Stimulated activated naive CD8-positive, alpha-beta T cell treated with anti-CD3 and anti-CD28 coated beads, Interleukin-15, Interleukin-2, amounts not matched to agents 100 ng/mL and 50 ng/mL, for 24 hours (primary cell): Measurements from ENCODE around the gene RARS1.

ENCODE experiments used
- H3K27ac Mint-ChIP-seq: one replicate; pipeline ENCODE4 v1.8.0; 2021; ENCODE audit warnings: mild to moderate bottlenecking, mixed read lengths
- H3K27me3 Mint-ChIP-seq: one replicate; pipeline ENCODE4 v1.8.0; 2021; ENCODE audit warnings: mixed read lengths
- H3K36me3 Mint-ChIP-seq: one replicate; pipeline ENCODE4 v1.8.0; 2021; ENCODE audit warnings: low read depth, mixed read lengths
- H3K4me1 Mint-ChIP-seq: one replicate; pipeline ENCODE4 v1.8.0; 2021; ENCODE audit warnings: low read depth, mixed read lengths
- H3K4me3 Mint-ChIP-seq: one replicate; pipeline ENCODE4 v1.8.0; 2021; ENCODE audit warnings: mild to moderate bottlenecking, mixed read lengths
- H3K9me3 Mint-ChIP-seq: one replicate; pipeline ENCODE4 v1.8.0; 2021; ENCODE audit warnings: mixed read lengths

Gene RARS1

GRCh38 chr5:168568738-168569137, 82.5 kb downstream of the RARS1 start:
- Mint-ChIP-seq H3K4me3 (no peak overlapping the region), H3K27me3 (no peaks in the 10 kb centered on the region), H3K36me3 (peaks cover 60% of the 10 kb centered on the region), H3K27ac (no peak overlapping the region), H3K9me3 (no peaks in the 10 kb centered on the region), H3K4me1 (peaks cover 8% of the 10 kb centered on the region)
